Uterus (tissue), 2 donors: ENCODE data around the gene TRIM38.

Experiments used
- POLR2A ChIP-seq, 2 donors: fragments of 450-650 bp; IDR thresholded peaks; one replicate each; pipeline ENCODE4 v1.6.1; 2016; ENCODE audit warnings: antibody characterized with exemption in 2 of 2, mild to moderate bottlenecking in 1 of 2, moderate library complexity in 1 of 2
- TF ChIP-seq, protein P1 (sequence below), 4 experiments: fragments of 200-600 bp in 2 of 4; fragments of 450-650 bp in 2 of 4; sonication (generic) in 2 of 4; IDR thresholded peaks; one replicate each; pipeline ENCODE4 v1.5.1; 2016 to 2019; ENCODE audit warnings: antibody characterized with exemption in 4 of 4, mild to moderate bottlenecking in 2 of 4, moderate library complexity in 1 of 4

DNA sequence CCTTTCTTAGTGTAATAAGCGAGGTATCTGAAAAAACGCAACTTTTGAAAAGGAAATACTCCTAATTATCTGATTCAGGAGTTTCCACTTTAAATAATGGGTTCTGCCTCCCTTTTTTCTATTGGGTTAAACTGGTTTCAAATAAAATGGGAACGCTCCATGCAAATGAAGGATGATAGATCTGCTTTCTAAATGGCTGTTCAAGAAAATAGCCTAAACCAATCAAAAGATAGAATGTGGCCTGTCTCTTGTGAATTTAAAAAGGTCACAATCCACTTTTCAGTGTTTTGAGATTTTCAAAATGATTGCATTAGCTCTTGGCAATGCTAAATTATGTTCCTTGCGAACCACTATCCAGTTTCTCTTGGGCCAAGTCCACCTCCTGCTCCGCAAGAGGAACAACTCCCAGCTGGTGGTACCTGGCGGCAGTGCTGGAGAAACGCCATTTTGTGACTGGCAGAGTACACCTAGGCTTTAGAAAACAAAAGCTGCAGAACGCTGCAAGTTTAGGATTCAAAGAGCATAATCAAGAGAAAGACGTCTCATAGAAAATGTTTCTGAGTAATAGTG lies 56.7 kb downstream of the TRIM38 start:
- TF ChIP-seq, protein P1, sequence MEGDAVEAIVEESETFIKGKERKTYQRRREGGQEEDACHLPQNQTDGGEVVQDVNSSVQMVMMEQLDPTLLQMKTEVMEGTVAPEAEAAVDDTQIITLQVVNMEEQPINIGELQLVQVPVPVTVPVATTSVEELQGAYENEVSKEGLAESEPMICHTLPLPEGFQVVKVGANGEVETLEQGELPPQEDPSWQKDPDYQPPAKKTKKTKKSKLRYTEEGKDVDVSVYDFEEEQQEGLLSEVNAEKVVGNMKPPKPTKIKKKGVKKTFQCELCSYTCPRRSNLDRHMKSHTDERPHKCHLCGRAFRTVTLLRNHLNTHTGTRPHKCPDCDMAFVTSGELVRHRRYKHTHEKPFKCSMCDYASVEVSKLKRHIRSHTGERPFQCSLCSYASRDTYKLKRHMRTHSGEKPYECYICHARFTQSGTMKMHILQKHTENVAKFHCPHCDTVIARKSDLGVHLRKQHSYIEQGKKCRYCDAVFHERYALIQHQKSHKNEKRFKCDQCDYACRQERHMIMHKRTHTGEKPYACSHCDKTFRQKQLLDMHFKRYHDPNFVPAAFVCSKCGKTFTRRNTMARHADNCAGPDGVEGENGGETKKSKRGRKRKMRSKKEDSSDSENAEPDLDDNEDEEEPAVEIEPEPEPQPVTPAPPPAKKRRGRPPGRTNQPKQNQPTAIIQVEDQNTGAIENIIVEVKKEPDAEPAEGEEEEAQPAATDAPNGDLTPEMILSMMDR (IDR thresholded peaks at IDR 0.05) = no peak
- TF ChIP-seq POLR2A (IDR thresholded peaks at IDR 0.05) = no peak
